PFSK-1 (cell line): ENCODE data around the gene TMEM132E.

Experiments used
- FOXP2 ChIP-seq: optimal IDR thresholded peaks from 2 replicates; pipeline ENCODE3; 2011; ENCODE audit warnings: borderline replicate concordance, control low read depth, inconsistent platforms; ENCODE audit not compliant: insufficient read depth; ENCODE audit errors: extremely low read length, extremely low read depth
- POLR2AphosphoS5 ChIP-seq: IDR thresholded peaks from 2 replicates; pipeline ENCODE4 v1.6.1; 2012; ENCODE audit warnings: low read depth, mild to moderate bottlenecking, control low read depth, low read length, moderate library complexity
- REST ChIP-seq, 2 experiments: IDR thresholded peaks; 2 replicates each; pipeline versions ENCODE4 v1.6.1 to v1.8.0; 2011 to 2012; ENCODE audit warnings: low read depth in 2 of 2, low read length in 2 of 2, control low read depth in 1 of 2, inconsistent platforms in 1 of 2, mild to moderate bottlenecking in 1 of 2, moderate library complexity in 1 of 2; ENCODE audit not compliant: insufficient read depth in 1 of 2
- SIN3A ChIP-seq: IDR thresholded peaks from 2 replicates; pipeline ENCODE4 v1.6.1; 2012; ENCODE audit warnings: mild to moderate bottlenecking, low read length, moderate library complexity, borderline replicate concordance; ENCODE audit not compliant: insufficient read depth
- TAF1 ChIP-seq: IDR thresholded peaks from 2 replicates; pipeline ENCODE4 v1.6.1; 2012; ENCODE audit warnings: low read length, control low read depth, borderline replicate concordance; ENCODE audit not compliant: insufficient read depth

The TMEM132E gene

DNA sequence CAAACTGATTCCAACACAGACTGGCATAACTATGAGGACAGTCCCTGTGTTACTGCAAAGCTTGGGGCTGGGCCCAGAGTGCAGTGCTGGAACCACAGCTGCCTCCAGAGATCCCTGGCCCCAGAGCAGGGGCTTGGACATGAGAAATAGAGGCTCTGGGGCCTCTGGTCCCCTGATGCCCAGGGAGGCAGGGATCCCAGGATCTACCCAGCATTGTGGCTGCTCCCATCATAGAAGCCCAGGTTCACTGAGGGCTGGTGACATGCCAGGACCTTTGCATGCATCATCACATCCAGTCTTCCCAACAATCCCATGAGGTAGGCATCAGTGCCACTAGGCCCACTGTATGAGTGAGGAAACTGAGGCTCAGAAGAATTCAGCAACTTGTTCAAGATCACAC, 95.8 kb downstream of the TMEM132E start:
- TF ChIP-seq SIN3A = no peak
- no peak for TF ChIP-seq FOXP2
- no peak for TF ChIP-seq POLR2AphosphoS5
- TF ChIP-seq REST (IDR thresholded peaks at IDR 0.05; ENCODE audit: insufficient read depth in 1 of 2, low read depth in 2 of 2, low read length in 2 of 2) = no peak
- TF ChIP-seq TAF1 = no peak

DNA sequence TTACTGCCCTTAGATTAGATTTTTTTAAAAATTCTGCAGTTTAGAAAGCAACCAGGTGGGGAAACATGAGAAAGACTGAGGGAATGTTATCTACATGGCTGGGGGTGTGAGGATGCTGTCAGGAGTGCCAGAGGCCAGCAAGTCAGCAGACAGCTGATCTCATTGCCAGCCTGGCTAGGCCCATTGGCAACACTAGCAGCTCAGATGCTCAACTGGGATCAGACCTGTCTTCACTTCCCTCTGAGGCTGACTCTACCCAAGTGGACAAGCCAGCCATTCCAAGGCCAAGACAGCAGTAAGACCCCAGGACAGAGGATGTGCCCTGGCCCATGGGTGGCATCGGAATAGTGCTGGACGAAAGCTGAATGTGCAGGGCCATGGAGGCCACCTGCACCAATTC, 96.2 kb downstream of the TMEM132E start:
- no peak for TF ChIP-seq POLR2AphosphoS5

- no peak for TF ChIP-seq SIN3A
- no peak for TF ChIP-seq FOXP2
- TF ChIP-seq TAF1 = no peak
- TF ChIP-seq REST (IDR thresholded peaks at IDR 0.05; ENCODE audit: insufficient read depth in 1 of 2, low read depth in 2 of 2, low read length in 2 of 2) = no peak
- TF ChIP-seq POLR2AphosphoS5 = no peak
Measured at GRCh38 chr17:34680151-34680550, 100.8 kb downstream of the TMEM132E start.

- TF ChIP-seq POLR2AphosphoS5 (no peak), TAF1 (no peak), FOXP2 (no peak), SIN3A (no peak), REST (IDR thresholded peaks at IDR 0.05; ENCODE audit: insufficient read depth in 1 of 2, low read depth in 2 of 2, low read length in 2 of 2) (no peak)
Measured at GRCh38 chr17:34682305-34682704, 102.9 kb downstream of the TMEM132E start.

DNA sequence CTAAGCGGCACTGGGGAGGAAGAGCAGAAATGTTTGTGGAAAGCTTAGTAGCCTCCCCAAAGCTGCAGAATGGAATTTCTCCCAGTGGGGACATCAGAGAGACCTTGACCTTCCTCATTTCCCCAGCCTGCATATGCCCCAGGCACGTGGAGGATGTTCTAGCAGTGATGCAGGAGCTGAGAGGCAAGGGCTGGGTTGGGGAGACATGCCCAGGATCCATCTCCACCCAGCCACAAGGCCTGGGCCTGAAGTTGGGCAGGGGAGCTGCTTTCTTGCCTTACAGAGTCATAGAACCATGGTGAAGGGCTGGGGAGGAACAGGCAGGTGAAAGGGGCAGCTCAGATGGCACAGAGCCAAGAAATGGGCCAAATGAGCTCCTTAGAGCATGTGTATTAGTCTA, 104.0 kb downstream of the TMEM132E start:
- TF ChIP-seq FOXP2 = no peak
- TF ChIP-seq SIN3A = no peak
- no peak for TF ChIP-seq TAF1
- no peak for TF ChIP-seq REST (IDR thresholded peaks at IDR 0.05; ENCODE audit: insufficient read depth in 1 of 2, low read depth in 2 of 2, low read length in 2 of 2)
- no peak for TF ChIP-seq POLR2AphosphoS5
